ENCODE results near the gene LAYN.

Gene LAYN, protein sequence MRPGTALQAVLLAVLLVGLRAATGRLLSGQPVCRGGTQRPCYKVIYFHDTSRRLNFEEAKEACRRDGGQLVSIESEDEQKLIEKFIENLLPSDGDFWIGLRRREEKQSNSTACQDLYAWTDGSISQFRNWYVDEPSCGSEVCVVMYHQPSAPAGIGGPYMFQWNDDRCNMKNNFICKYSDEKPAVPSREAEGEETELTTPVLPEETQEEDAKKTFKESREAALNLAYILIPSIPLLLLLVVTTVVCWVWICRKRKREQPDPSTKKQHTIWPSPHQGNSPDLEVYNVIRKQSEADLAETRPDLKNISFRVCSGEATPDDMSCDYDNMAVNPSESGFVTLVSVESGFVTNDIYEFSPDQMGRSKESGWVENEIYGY
- total RNA-seq, result 0.22 to 0.60 reads per million in 2 experiments

DNA sequence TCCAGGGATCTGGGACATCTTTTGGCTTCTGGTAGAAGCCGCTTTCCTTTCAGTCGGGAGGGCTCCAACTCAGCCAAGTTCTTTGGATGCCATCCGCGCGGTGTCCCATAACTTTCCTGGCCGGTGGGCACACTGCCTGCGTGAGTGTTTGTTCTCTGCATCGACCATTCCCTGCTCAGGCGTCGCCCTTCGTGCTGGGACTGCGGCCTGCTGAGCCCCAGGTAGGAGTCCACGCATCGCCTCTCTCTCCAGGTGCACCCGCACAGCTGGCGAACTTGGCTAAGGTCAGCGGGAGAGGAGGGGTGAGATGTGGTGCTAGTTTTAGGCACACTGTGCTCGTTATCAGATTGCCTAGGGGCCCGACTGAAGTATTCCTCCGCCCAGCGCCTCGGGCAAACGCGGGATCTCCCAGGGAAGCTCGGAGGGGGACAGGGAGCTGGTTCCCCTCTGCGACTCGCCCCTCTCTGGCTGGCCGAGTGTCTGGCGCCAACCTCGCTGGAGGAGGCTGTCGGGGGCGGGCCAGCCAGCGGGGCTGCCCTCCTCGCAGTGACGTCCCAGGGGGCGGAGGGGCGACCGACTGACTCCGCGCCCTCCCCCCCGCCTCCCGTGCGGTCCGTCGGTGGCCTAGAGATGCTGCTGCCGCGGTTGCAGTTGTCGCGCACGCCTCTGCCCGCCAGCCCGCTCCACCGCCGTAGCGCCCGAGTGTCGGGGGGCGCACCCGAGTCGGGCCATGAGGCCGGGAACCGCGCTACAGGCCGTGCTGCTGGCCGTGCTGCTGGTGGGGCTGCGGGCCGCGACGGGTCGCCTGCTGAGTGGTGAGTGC lies at the start of gene LAYN:
Gene LAYN (plus strand): TSS at position 607 of the 823 bp plus-strand sequence. CDS start 124 bp downstream, at position 731.
- no peak for DNase-seq (ENCODE audit: low read depth)

DNA sequence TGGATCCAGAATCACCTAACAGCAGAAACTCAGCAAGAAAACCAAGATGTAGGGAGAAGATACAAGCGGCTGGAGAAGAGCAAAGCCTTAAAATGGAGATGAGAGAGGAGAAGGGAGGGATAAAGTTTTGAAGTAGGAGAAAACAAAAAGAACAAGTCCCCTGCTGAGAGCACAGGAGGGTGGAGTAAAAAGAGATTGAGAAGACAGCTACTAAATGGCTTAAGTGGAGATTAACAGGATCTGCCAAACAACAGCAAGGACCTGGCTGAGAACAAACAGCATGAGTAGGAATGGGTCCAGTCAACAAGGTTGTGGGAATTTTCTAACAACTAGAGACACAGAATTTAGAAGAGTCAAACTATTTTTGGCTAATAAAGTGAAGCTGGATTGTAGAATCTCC lies 46.5 kb upstream of the LAYN start:
- DNase-seq (ENCODE audit: low read depth), result no peak

DNA sequence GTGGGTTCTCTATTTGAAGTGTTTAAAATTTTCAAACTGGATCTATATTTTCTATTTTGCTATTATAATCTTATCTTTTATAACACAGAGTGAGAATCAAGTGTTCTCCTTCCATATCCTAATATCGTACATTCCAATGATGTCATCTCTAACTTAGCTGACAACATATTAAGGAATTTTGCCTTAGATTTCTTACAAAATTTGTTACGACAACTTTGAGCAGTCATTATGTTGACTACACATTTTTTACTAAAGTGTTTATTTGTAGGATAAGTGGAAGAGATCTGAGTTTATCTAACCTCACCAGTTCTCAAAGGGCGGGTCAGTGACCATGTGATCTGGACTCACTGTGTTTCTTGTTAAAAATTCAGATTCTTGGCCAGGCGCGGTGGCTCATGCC lies 41.0 kb upstream of the LAYN start:
- DNase-seq (ENCODE audit: low read depth), result no peak

DNA sequence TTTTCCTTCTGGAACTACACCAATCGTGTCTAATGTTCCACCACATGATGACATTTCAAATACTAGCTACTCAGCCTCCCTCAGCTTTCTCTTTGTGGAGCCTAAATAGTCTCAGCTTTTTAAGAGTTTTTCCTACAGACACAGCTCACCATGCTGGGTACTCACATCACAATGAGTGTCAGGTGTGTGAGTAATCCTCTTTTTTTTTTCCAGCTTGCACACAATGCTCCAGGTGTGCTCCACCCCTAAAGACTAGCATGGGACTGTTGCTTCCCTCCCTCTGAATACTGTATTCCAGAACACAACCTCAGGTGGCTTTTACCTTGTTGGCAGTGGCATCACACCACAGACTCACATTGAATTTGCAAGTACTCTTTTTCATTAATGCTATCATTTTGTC lies 40.0 kb upstream of the LAYN start:
- DNase-seq (ENCODE audit: low read depth), result no peak

DNA sequence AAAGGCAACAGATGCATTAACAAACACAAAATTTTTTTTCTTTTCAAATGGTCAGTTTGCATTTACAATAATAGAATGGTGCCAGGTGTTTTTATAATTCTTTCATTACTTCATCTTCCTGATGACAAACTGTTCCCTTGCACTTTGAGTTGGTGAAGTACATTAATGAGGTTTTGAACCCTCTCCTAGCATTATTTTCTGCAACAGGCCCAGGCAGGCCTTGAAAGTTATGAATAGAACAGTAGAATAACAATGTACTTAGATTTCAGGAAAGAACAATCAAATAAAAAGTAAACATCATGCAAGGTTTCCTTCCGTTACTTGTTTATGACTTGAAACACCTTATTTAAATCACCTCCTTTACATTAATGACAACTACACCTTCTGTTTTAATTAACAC lies 37.9 kb upstream of the LAYN start:
- no peak for DNase-seq (ENCODE audit: low read depth)

DNA sequence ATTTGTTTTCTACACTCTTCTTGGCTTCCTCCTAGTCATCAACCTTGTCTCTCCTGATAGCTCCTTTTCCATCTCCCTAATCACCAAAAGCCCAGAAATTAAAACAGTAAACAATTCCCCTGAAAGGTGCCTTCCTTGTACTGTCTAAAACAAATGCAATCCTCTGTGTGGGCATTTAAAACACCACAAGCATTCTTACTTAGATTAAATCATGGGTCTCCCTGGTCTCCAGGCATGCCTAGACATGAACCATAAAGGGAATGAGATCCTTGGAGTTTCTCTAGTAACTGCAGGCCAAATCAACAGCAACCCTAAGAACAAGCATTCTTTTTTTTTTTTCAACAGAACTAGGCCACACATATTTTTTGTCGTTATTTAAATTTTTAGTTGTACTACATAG lies 30.2 kb upstream of the LAYN start:
- no peak for DNase-seq (ENCODE audit: low read depth)

DNA sequence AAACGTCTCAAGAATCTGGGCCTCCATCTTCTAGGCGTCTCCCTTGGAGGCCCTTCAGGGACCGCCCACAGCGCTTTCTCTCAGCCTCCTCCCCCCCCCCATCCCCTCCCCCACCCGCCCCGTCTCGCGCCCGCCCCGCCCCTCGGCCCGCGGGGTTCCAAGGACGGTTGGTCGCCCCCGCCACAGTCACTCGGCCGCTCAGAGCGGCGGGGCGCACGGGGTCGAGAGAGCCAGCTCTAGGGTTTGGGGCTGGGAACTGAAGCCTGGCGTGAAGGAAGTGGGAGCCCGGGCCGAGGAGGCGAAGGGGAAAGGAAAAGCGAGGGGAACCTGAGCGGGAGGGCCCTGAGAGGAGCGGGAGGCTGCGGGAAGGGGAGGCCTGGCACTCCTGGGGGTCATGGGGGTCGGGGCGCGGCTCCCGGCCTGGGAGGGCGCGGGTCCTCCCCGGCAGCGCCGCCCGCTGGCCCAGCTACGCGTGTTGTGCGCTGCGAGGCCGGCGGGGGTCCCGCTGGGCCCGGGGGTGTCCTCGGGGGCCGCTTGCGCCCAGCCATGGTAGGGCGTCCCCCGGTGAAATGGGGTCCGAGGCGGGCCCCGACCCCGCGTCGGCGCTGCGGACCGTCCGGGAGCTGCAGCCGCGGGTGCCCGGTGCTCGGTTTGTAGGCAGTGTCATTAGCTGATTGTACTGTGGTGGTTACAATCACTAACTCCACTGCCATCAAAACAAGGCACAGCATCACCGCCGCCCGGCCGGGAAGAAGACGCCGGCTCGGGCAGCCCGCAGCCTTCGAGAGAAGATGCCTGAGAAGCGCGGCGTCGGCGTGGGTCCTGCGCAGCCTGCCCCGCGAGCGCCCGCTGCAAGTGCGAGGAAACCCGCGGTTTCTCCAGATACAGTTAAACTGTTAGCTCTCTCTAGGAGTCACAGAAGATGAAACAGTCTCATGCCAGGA lies 28.0 kb upstream of the LAYN start, which contains the start of gene BTG4:
Gene BTG4 (minus strand): TSS at position 91 of the 944 bp plus-strand sequence. CDS start 13,610 bp downstream, outside the sequence.
- no peak for DNase-seq (ENCODE audit: low read depth)

DNA sequence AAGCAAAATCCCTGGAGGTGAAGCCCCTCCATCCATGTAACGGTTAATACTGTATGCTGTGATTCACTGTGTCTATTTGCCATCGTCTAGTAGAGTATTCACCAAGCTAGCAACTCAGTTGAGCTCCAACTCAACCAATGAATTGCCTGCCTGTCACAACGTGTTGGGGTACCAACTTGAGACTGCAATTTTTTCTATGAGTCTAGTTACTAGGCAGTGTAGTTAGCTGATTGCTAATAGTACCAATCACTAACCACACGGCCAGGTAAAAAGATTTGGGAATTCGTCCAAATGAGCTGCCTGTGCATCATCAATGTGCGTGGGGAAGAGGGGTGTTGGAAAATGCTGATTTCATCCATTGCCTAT lies 27.3 kb upstream of the LAYN start:
- no peak for DNase-seq (ENCODE audit: low read depth)

DNA sequence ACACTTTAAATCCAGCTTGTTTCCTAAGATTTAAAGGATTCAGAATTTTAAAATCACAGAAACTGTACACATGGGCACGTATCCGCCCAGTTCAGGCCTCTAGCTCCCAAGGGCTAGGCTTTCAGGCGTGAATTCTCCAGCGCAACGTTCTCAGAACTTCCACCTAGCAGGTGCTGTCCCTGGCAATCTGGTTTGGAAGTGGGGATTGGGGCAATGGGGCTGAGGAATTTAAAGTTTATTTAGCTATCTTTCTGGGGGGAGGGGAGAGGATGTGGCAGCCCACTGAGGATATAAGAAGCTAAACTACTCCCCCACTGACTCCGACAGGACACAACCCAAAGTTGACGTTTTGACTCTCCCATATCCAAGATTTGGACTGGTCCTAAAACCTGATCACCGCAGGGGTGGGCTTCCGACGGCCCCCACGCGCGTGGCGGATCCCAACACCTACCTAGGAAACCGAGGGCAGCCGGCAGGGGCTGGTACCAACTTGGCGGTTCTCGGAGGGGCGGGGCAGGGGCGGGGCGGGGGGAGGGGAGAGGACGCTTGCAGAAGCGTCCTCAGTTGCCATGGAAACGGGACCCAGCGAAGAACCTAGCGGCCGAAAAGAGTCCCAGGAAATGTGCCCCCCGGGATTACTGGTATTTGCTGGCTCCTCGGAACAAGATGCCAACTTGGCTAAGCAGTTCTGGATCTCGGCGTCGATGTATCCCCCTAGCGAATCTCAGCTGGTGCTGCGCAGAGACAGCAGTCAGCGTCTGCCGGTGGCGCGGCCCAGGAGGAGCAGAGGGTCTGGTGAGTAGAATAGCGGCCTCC lies 26.1 kb upstream of the LAYN start, which contains the start of gene HOATZ:
Gene HOATZ (plus strand): TSS at position 563 of the 816 bp plus-strand sequence. CDS start 7 bp downstream, at position 570.
- DNase-seq (ENCODE audit: low read depth), result no peak

DNA sequence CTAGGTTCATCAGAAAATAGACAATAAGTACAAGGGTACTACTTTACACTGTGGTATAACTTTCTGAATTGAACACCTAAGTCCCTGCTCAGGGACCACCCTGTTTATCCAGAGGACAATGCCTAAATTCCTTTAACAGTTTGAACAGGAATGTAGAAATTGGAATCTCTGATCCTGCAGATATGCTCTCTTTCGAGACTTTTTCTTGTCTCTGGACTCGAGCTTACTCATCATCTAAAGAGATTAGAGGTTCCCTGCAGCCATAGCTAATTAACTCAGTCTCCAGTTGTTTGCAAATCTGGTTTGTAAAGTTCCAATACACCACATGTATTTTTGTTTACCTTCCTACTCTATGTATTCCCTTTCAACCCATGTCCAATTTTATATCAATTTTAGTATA lies 24.9 kb upstream of the LAYN start:
- no peak for DNase-seq (ENCODE audit: low read depth)

DNA sequence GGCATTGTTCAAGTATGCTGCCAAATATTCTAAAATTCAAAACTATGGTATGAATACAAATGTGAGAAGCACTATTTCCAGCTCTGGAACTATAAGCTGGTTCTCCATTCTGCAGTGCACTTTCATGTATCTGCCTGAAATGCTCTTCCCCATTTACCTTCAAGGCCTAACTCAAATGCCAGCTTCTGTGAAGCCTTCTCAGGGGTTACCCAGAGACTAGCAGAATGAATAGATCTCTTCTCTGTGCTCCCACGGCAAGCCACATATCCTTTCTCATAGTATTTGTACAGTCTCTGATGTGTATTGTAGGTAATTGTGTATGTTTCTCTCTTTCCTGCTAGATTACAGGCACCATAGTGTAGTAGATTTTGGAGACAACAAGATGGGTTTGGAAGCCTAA lies 21.9 kb upstream of the LAYN start:
- no peak for DNase-seq (ENCODE audit: low read depth)

DNA sequence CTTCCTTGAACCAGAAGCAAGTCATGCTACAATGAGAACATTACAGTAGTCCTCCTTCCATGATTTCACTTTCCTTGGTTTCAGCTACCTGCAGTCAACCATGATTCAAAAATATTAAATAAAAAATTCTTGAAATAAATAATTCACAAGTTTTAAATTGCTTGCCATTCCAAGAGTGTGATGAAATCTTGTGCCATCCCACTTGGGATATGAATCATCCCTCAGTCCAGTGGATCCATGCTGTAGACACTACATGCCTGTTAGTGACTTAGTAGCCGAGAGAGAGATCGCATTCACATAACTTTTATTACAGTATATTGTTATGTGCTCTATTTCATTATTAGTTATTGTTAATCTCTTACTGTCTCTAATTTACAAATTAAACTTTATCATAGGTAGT lies 20.0 kb upstream of the LAYN start:
- no peak for DNase-seq (ENCODE audit: low read depth)

DNA sequence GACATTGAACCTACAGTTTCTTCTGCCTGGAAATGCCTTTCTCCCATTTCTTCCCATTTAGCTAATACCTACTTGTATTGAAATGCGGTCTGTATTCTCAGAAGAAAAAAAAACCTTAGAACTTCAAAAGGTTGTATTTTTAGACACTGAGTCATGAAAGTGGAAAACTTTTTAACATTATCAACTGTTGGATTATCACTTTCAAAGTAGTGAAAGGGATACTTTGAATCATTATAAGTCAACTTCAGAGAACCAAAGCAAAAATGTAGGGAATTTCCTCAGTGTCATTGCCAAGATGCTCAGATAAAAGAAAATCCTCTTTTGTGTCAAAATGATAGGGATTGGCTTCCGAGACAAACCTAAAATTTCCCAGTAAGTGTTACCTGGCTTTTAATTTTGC lies 19.4 kb upstream of the LAYN start:
- no peak for DNase-seq (ENCODE audit: low read depth)

DNA sequence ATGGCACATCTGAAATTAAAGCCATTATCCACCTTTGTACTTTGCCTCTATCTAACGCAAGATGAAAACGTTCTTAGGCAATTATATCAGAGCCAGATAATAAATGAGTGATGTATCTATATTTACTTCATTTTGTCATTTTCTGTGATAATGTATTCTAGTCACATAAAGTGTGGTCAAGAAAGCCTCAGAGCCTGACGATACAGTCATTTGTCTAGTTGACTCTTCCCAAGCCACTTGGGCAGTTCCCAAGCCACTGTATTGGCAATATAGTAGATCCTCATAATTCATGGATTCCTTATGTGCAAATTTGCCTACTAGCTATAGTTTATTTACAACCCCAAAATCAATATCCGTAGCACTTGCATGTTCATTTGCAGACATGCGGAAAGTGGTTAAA lies 18.1 kb upstream of the LAYN start:
- DNase-seq (ENCODE audit: low read depth), result no peak

DNA sequence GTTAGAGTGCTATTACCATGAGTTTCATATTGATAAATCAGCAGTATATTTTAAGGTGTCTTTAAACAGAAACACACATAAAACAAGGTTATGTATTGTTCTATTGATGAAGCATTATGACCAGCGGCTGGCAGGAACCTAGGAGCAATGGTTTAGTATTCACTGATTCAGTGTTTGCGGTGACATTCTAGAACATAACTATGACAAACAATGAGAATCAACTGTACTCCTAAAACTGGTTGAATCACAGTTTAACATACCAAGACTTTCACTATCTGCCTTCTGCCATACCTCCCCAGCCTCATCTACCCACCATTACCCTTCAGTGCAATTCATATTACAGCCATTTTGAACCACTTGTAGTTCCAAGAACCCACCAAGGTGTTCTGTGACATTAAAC lies 17.2 kb upstream of the LAYN start:
- DNase-seq (ENCODE audit: low read depth), result no peak

DNA sequence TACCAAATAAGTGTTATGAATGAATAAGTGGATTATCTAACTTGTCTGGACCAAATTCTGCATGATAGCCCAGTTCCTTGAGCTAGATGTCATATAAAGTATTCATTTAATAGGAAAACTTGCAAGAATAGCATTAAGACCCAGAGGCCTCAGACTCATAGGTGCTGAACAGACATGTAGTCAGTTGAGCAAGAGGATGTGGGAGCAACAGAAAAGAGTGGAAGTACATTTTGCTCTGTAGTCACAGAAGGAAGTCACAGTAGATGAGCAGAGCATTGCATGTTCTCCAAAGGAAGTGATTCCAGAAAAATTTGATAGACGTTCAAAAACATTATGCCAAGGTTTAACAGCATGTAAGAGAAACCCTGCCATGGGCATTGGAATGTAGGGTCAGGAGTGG lies 16.5 kb upstream of the LAYN start:
- DNase-seq (ENCODE audit: low read depth), result no peak

DNA sequence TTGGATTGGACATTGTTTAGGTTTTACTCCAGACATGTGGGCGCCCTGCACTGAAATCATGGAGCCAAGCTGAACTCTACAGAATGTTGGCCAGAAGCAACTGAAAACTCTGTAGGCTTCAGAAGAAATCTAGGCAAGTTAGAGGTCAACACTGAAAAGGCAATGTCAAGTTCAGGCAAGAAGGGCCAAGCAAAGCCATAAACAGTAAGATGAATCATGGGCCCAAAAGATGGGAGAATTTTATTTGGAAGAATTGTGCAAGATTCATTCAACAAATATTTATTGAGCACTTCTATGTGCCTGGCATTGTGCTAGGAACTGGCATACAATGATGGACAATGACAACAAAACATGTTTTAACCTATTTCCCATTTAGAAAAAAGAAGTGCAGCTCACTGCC lies 15.1 kb upstream of the LAYN start:
- no peak for DNase-seq (ENCODE audit: low read depth)

DNA sequence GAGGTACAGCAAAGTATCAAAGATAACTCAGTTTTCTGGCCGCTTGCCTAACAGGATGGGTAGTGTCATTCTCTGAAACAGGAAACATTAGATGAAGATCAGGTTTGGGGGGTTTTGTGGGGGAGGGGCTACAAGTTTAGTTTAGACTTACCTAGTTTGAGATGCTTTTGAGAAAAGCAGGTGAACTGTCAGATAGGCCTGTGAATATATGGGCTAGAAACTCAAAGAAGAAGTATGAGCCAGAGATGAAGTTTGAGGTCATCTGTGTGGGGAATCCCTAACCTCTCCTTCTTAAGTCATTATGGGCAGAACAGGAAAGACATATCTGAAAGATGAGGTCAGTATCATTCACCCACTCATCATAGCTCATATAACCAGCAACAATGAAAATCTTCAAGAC lies 14.0 kb upstream of the LAYN start:
- DNase-seq (ENCODE audit: low read depth), result no peak

DNA sequence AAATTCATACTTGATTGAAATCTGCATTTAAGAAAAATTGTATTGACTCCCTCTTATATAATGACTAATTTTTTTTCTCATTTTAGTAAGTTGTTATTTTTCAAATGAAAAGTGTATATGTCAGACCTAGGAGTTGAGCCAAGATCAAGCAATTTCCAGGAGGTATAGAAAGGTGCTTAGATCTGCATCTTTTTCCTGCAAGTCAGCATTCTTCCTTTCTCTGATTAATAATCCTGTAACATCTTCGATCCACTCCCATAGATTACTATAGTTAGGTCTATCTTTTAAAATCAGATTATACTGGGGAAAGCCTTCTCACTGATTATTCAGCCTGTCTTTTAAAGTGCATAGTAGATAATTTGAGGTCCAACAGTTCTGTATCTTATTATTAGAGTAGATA lies 13.2 kb upstream of the LAYN start:
- no peak for DNase-seq (ENCODE audit: low read depth)

DNA sequence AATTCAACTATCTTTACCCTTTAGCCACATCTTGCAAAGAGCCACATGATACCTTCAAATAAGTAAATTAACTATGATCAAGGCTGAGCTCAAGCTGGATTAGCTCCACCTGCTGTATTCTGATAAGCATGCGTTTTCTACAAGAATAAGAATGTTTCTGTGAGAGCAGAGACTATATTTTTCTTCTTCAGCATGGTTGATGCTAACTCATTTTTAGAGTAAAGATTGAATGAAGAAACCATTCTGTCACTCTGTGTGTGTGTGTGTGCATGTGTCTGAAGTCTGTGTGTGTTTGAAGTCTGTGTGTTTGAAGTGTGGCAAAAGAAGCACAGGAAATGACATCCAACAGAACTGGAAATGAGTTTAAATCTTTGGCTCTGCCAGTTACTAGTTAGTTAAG lies 12.0 kb upstream of the LAYN start:
- DNase-seq (ENCODE audit: low read depth), result no peak

DNA sequence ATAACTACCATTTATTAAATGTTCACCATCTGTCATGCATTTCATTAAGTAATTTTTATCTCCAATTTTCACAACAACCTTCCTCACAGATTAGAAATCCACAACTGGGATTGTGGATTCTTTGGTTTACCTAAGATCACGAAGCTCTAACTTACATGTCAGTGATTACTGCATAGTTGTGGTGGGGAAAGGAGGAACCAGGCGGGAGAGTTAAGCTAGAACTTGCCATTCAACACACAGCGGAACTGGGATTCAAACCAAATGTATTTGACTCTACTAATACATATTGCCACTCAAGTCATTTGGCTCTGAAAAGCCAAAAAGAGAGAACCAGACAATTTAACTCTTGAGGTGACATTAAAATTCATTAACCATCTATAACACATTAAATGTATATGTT lies 10.4 kb upstream of the LAYN start:
- no peak for DNase-seq (ENCODE audit: low read depth)
